IgD-negative memory B cell (primary cell): ENCODE results near the gene ZNF74. TPM values are rescaled to one million over a fixed set of nuclear protein-coding genes. Genes with fewer than 3 reads are reported as not detected.
"Not testable (repeated sequence)": the region's sequence is repeated elsewhere in the genome, so short reads cannot be mapped to it uniquely, and the experiment has no call there.

Experiments
- H3K27ac Mint-ChIP-seq, 3 donors: one replicate each; pipeline ENCODE4 v1.8.0; 2020 to 2022; ENCODE audit warnings: mild to moderate bottlenecking in 3 of 3, mixed read lengths in 3 of 3, moderate library complexity in 1 of 3
- H3K27me3 Mint-ChIP-seq: one replicate; pipeline ENCODE4 v1.8.0; 2021; ENCODE audit warnings: mixed read lengths
- H3K36me3 Mint-ChIP-seq: one replicate; pipeline ENCODE4 v1.8.0; 2020; ENCODE audit warnings: mild to moderate bottlenecking, mixed read lengths
- H3K4me1 Mint-ChIP-seq, 3 donors: one replicate each; pipeline ENCODE4 v1.8.0; 2020 to 2022; ENCODE audit warnings: mixed read lengths in 3 of 3, mild to moderate bottlenecking in 1 of 3
- H3K4me3 Mint-ChIP-seq, 4 donors: one replicate each; pipeline ENCODE4 v1.8.0; 2020 to 2022; ENCODE audit warnings: mild to moderate bottlenecking in 4 of 4, mixed read lengths in 4 of 4, moderate library complexity in 3 of 4
- H3K9me3 Mint-ChIP-seq, 3 donors: one replicate each; pipeline ENCODE4 v1.8.0; 2020 to 2021; ENCODE audit warnings: mixed read lengths in 3 of 3, mild to moderate bottlenecking in 1 of 3
- polyA plus RNA-seq: library from polyadenylated mRNA; unstranded; fragments of 300-500 nt; fragmentation: Illumina TruSeq; gene quantifications from one replicate; pipeline ENCODE4 v1.2.3, GENCODE V29; 2021

Gene ZNF74
- polyA plus RNA-seq, 1 donor from 2014 or later = 6.6 TPM

DNA sequence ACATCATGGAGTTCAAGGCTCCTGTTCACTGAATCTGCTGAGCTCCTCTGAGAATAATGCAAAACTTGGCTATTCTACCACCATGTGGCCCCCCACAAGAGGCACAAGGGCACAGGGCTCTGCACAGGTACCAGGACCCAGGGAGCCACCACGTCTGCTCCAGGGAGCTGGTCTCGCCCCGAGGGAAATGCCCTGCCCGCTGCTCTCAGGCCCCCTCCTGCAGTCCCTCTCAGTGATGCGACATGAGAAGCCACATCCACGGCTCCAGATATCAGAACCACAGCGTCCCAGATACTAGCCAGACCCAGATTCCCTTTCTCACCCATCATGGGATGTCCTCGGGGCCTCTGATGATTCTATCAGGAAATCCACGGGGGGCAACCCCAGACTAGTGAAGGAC, 27.1 kb upstream of the ZNF74 start:
- H3K36me3 Mint-ChIP-seq, H3K4me1 Mint-ChIP-seq, H3K27ac Mint-ChIP-seq, H3K4me3 Mint-ChIP-seq, H3K9me3 Mint-ChIP-seq: not testable (repeated sequence)
- peaks cover 12% of the 10 kb centered on the region for H3K27me3 Mint-ChIP-seq

DNA sequence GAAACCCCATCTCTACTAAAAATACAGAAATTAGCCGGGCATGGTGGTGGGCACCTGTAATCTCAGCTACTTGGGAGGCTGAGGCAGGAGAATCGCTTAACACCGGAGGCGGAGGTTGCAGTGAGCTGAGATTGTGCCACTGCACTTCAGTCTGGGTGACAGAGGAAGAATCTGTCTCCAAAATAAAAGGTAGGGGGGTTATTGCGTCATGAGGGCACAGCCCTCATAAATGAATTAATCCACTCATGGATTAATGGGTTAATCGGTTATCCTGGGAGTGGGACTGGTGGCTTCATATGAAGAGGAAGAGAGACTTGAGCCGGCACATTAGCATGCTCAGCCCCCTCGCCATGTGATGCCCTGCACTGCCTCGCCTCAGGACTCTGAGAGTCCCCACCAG, 25.1 kb upstream of the ZNF74 start:
- not testable (repeated sequence) for H3K4me3 Mint-ChIP-seq, H3K27ac Mint-ChIP-seq, H3K9me3 Mint-ChIP-seq, H3K36me3 Mint-ChIP-seq, H3K4me1 Mint-ChIP-seq
- peaks cover 17% of the 10 kb centered on the region for H3K27me3 Mint-ChIP-seq

DNA sequence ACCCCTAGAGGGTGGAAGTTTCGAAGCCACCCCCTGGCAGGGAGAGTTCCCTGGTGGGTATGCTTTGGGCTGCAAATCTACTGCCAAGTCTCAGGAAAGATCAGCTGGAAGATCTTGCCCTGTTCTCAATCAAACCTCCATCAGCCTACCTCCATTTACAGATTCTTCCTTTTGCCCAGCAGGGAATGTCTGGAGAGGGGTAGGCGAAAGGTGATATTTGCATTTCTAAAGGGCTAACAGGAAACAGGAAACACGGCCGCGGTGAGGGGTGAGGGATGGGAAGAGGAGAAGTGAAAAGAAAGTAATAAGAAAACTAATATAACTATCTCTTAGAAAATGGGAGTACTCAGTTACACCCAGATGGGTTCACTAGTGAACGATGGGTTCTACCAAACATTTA, 22.3 kb upstream of the ZNF74 start:
- H3K4me1 Mint-ChIP-seq, H3K27ac Mint-ChIP-seq, H3K4me3 Mint-ChIP-seq, H3K9me3 Mint-ChIP-seq, H3K36me3 Mint-ChIP-seq: not testable (repeated sequence)
- peaks cover 20% of the 10 kb centered on the region for H3K27me3 Mint-ChIP-seq

DNA sequence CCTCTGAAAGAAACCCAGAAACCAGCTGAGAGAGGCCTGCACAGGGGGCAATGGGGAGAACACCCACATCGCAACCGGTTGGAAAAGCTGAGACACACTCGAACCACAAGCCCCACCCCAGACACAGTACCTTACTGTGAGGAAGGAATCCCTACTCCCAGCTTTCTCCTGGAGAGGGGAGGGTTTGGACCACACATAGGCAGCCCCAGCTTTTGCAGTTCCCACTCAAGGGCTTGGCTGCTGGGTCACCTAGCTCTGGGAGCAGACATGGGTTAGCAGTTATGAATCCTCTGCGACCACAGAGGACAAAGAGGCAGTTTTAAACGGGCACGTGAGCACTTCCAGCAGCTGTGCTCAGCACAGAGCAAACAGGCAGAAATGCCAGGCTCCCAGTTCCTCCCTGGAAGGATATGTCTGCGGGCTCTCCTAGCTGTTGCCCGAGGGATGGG, 21.5 kb upstream of the ZNF74 start:
- H3K27me3 Mint-ChIP-seq = peaks cover 20% of the 10 kb centered on the region
- not testable (repeated sequence) for H3K36me3 Mint-ChIP-seq, H3K27ac Mint-ChIP-seq, H3K4me1 Mint-ChIP-seq, H3K9me3 Mint-ChIP-seq, H3K4me3 Mint-ChIP-seq

DNA sequence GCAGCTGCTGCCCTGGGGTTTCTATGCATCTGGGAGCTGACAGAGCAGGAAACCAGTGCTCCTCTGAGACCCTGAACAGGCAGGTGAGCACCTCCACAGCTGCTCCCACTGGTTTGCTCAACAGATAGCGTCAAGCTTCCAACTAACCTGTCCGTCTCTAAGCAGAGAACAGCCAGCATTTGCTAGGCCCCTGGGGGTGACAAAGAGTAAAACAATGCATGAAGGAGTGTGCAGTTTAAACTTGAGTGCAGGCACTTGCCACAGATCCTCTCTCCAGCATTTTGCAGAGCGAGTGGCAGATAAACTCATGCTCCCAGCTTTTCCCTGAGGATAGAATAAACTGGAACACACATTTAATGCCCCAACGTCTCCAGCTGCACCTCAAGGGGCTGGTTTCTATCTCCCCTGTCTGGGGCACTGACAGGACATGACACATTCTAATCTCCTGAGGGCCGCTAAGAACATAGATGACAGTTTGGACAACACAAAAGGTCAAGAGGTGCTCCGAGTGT, 20.7 kb upstream of the ZNF74 start:
- H3K9me3 Mint-ChIP-seq, H3K36me3 Mint-ChIP-seq, H3K27ac Mint-ChIP-seq, H3K4me1 Mint-ChIP-seq, H3K4me3 Mint-ChIP-seq: not testable (repeated sequence)
- H3K27me3 Mint-ChIP-seq = peaks cover 20% of the 10 kb centered on the region

DNA sequence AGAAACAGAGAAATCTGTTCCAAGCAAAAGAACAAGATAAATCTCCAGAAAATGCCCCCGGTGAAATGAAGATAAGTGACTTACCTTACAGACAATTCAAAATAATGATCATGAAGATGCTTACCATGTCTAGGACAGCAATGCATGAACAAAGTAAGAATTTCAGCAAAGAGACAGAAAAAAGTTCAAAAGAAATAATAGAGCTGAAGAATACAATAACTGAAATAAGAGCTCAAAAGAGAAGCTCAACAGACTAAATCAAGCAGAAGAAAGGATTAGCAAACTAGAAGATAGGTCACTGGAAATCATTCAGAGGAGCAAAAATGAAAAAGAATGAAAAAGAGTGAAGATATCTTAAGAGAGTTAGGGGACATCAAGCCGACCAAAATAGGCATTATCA, 19.8 kb upstream of the ZNF74 start:
- not testable (repeated sequence) for H3K27ac Mint-ChIP-seq, H3K4me3 Mint-ChIP-seq, H3K9me3 Mint-ChIP-seq, H3K4me1 Mint-ChIP-seq, H3K36me3 Mint-ChIP-seq
- H3K27me3 Mint-ChIP-seq = peaks cover 18% of the 10 kb centered on the region

DNA sequence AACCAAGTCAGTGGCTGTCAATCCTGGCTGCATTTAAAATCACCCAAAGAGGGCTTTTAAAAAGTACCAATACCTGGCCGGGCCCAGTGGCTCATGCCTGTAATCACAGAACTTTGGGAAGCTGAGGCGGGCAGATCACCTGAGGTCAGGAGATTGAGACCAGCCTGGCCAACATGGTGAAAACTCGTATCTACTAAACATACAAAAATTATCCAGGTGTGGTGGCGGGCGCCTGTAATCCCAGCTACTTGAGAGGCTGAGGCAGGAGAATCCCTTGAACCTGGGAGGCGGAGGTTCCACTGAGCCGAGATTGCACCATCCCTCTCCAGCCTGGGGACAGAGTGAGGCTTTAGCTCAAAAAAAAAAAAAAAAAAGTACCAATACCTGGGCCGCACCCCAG, 17.7 kb upstream of the ZNF74 start:
- not testable (repeated sequence) for H3K27me3 Mint-ChIP-seq, H3K36me3 Mint-ChIP-seq, H3K4me3 Mint-ChIP-seq

DNA sequence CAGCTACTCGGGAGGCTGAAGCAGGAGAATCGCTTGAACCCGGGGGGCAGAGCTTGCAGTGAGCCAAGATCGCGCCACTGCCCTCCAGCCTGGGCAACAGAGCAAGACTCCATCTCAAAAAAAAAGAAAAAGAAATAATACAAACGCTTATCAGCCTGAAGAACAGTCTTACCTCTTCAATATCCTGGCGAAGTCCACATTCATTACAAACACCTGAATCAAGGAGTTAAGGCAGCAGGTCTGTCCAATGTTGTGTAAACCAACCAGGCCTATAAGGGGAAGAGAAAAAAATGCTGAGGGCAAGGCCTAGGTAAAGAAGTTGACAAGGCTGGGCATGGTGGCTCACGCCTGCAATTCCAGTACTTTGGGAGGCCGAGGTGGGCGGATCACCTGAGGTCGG, 17.0 kb upstream of the ZNF74 start:
- H3K4me3 Mint-ChIP-seq, H3K36me3 Mint-ChIP-seq, H3K4me1 Mint-ChIP-seq, H3K9me3 Mint-ChIP-seq, H3K27ac Mint-ChIP-seq: not testable (repeated sequence)
- peaks cover 12% of the 10 kb centered on the region for H3K27me3 Mint-ChIP-seq

More for the DNA sequence above, 17.7 kb upstream of the ZNF74 start:
- H3K9me3 Mint-ChIP-seq, H3K27ac Mint-ChIP-seq, H3K4me1 Mint-ChIP-seq: not testable (repeated sequence)

DNA sequence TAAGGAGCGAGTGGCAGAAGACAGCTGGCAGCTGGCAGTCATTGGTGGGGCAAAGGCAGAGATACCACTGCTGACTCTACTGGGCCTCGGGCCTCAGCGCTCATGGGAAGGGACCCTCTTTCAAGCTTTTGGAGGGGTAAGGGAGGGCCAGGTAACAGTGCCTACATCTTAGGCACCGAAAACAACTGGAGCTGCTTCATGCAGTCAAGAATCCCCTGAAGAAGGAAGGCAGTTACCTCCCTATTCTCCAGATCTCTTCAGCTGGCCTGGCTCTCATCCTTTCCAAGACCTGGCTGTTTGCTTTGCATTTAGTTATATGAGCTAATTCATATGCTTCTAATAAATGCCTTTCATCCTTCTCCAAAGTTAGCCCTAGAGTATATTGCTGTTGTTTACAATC, 15.8 kb upstream of the ZNF74 start:
- Mint-ChIP-seq H3K4me3 (no peak overlapping the region), H3K4me1 (peaks cover 0 to 4% (median 0%) of the 10 kb centered on the region in 3 donors), H3K27ac (no peak overlapping the region), H3K27me3 (peaks cover 12% of the 10 kb centered on the region), H3K36me3 (no peaks in the 10 kb centered on the region), H3K9me3 (peaks cover 0 to 4% (median 2%) of the 10 kb centered on the region in 3 donors)

DNA sequence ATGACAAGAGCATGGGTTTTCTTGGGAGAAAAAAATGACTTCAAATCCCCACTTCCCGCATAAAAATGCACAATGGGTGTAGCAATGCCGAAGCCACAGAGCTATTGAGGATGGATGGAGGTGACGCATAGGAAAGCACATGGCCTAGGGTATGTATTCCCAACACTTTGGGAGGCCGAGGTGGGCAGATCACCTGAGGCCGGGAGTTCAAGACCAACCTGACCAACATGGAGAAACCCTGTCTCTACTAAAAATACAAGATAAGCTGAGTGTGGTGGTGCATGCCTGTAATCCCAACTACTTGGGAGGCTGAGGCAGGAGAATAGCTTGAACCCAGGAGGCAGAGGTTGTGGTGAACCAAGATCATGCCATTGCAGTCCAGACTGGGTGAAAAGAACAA, 15.3 kb upstream of the ZNF74 start:
- H3K9me3 Mint-ChIP-seq, H3K27ac Mint-ChIP-seq, H3K4me3 Mint-ChIP-seq, H3K36me3 Mint-ChIP-seq, H3K4me1 Mint-ChIP-seq: not testable (repeated sequence)
- H3K27me3 Mint-ChIP-seq = peaks cover 12% of the 10 kb centered on the region

DNA sequence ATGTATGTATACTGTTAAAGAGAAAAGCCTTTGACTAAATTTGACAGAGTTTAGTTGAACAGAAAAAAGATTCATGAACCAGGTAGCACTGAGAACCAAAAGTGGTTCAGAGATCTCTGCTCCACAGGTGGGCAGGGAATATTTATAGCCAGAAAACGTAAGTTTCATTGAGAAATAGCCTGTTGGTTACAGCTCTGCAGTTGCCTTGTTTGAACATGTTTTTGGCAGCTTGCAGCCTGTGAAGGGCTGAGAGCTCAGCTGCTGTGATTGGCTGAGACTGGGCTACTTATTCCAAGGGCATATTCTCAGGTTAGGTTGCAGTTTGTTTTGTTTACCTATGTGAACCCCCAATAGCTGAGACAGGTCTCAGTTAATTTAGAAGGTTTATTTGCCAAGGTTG, 13.5 kb upstream of the ZNF74 start:
- Mint-ChIP-seq H3K27me3 (peaks cover 17% of the 10 kb centered on the region), H3K9me3 (peaks cover 0 to 3% (median 0%) of the 10 kb centered on the region in 3 donors), H3K4me3 (no peak overlapping the region), H3K27ac (no peak overlapping the region), H3K4me1 (no peaks in the 10 kb centered on the region), H3K36me3 (no peaks in the 10 kb centered on the region)

DNA sequence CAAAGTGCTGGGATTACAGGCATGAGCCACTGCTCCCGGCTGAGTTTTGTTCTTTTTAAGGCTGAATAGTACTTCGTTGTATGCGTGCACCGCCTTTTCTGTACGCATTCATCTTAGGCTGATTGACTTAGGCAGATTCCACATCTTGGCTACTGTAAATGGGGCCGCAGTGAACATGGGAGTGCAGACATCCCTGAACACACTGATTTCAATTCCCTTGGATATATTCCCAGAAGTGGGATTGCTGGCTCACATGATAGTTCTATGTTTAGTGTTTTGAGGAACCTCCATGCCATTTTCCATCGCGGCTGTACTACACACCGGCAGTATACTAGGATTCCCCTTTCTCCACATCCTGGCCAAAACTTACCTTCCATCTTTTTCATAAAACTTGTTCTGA, 10.4 kb upstream of the ZNF74 start:
- H3K36me3 Mint-ChIP-seq = no peaks in the 10 kb centered on the region
- peaks cover 19% of the 10 kb centered on the region for H3K27me3 Mint-ChIP-seq
- H3K27ac Mint-ChIP-seq = no peak overlapping the region
- H3K4me1 Mint-ChIP-seq = no peaks in the 10 kb centered on the region
- H3K9me3 Mint-ChIP-seq = peaks cover 0 to 3% (median 0%) of the 10 kb centered on the region in 3 donors
- no peak overlapping the region for H3K4me3 Mint-ChIP-seq

DNA sequence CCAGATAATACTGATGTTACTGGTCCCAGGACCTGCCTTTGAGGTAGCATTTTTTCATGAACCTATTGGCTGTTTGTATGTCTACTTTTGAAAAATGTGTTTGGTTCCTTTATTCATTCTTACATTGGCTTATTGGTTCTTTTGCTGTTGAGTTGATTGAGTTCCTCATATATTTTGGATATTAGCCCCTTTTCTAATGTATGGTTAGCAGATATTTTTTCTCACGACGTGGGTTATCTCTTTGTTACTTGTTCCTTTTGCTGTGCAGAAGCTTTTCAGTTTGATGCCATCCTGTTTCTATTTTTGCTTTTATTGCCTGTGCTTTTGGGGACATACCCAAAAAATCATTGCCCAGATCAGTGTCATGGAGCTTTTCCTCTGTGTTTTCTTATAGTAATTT, 9.8 kb upstream of the ZNF74 start:
- no peaks in the 10 kb centered on the region for H3K36me3 Mint-ChIP-seq
- no peaks in the 10 kb centered on the region for H3K4me1 Mint-ChIP-seq
- H3K4me3 Mint-ChIP-seq = no peak overlapping the region
- no peak overlapping the region for H3K27ac Mint-ChIP-seq
- peaks cover 19% of the 10 kb centered on the region for H3K27me3 Mint-ChIP-seq
- H3K9me3 Mint-ChIP-seq = peaks cover 0 to 3% (median 0%) of the 10 kb centered on the region in 3 donors

DNA sequence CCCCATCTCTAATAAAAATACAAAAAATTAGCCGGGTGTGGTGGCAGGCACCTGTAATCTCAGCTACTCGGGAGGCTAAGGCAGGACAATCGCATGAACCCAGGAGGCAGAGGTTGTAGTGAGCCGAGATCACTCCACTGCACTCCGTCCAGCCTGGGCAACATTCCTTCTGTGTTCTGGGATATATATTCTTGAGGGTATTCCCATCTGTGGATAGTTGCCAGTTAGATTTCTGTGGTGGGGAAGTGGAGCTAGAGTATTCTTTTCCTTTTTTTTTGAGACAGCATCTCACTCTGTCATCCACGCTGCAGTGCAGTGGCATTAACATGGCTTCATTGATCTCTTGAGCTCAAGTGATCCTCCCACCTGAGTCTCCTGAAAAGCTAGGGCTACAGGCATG, 9.1 kb upstream of the ZNF74 start:
- no peaks in the 10 kb centered on the region for H3K36me3 Mint-ChIP-seq
- H3K9me3 Mint-ChIP-seq = peaks cover 0 to 3% (median 0%) of the 10 kb centered on the region in 3 donors
- H3K27me3 Mint-ChIP-seq = peaks cover 19% of the 10 kb centered on the region
- H3K4me1 Mint-ChIP-seq = no peaks in the 10 kb centered on the region
- H3K27ac Mint-ChIP-seq = no peak overlapping the region
- no peak overlapping the region for H3K4me3 Mint-ChIP-seq

DNA sequence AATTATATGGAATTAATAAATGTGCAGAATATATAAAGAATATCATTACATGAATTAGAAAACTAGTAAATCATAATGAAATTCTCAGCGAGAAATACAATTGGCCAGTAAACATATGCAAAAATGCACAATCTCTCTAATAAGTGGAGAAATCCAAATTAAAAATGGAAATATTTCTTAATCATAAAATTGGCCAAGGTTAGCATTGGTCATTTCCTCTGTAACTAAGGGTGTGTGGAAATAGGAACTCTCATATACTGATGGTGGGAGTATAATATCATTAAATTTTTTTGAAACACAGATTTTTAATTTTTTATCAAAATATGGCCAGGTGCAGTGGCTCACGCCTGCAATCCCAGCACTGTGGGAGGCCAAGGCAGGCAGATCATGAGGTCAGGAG, 7.6 kb upstream of the ZNF74 start:
- H3K27ac Mint-ChIP-seq = no peak overlapping the region
- peaks cover 0 to 9% (median 0%) of the 10 kb centered on the region in 3 donors for H3K9me3 Mint-ChIP-seq
- H3K36me3 Mint-ChIP-seq = no peaks in the 10 kb centered on the region
- no peaks in the 10 kb centered on the region for H3K4me1 Mint-ChIP-seq
- H3K27me3 Mint-ChIP-seq = peaks cover 19% of the 10 kb centered on the region
- no peak overlapping the region for H3K4me3 Mint-ChIP-seq

DNA sequence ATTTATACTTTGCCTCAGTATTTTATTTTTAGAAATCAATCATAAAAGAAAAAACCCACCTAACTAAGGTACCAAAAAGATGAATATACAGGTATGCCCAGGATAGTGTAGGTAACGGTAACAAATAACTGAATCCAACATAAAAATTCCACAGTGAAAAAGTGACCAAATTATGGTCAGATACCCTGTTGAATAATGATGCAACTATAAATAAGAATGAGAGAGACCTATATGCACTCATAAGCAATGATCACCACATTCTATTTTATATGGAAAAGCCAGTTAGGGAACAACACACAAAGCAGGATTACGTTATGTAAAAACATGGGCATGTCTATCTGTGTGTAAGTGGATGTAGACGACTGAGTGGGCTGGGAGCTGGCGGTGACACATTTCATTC, 7.0 kb upstream of the ZNF74 start:
- H3K9me3 Mint-ChIP-seq = peaks cover 0 to 9% (median 0%) of the 10 kb centered on the region in 3 donors
- H3K36me3 Mint-ChIP-seq = no peaks in the 10 kb centered on the region
- H3K27ac Mint-ChIP-seq = no peak overlapping the region
- no peaks in the 10 kb centered on the region for H3K4me1 Mint-ChIP-seq
- peaks cover 16% of the 10 kb centered on the region for H3K27me3 Mint-ChIP-seq
- no peak overlapping the region for H3K4me3 Mint-ChIP-seq

DNA sequence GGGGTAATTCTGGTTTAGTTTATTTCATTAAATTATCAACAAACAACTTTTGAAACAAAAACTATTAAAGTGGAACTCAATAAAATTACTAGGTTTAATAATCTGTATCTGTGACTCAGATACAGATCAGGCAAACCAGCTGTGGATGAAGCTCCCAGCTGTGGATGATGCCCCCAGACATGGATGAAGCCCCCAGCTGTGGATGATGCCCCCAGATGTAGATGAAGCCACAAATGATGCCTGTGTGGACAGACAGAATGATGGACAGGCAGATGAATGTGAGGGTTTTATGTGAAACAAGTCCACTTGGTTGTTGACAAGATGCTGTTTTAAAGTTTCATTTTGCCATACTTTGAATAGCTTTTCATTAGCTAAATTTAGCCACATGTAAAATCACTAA, 5.8 kb upstream of the ZNF74 start:
- no peak overlapping the region for H3K4me3 Mint-ChIP-seq
- H3K27ac Mint-ChIP-seq = no peak overlapping the region
- no peaks in the 10 kb centered on the region for H3K4me1 Mint-ChIP-seq
- peaks cover 16% of the 10 kb centered on the region for H3K27me3 Mint-ChIP-seq
- H3K36me3 Mint-ChIP-seq = no peaks in the 10 kb centered on the region
- peaks cover 0 to 9% (median 0%) of the 10 kb centered on the region in 3 donors for H3K9me3 Mint-ChIP-seq
